RWPE2 (cell line): ENCODE measurements around the gene CHCHD6.

ENCODE experiments used
- ATAC-seq: fragments of 200-7000 bp; cut with Tn5 transposase; 3 replicates; pipeline ENCODE4 v1.9.1; 2021; ENCODE audit warnings: low read depth
- DNase-seq: peaks from one replicate; pipeline ENCODE4 v3.0.0-alpha.2; 2020; ENCODE audit warnings: low spot score
- H3K27ac ChIP-seq: fragments of 450-650 bp; 2 replicates; pipeline ENCODE4 v1.5.1; 2017; ENCODE audit warnings: mild to moderate bottlenecking; ENCODE audit not compliant: poor library complexity, severe bottlenecking
- H3K27me3 ChIP-seq: fragments of 250-450 bp; sonication (Bioruptor Pico); 2 replicates; pipeline ENCODE4 v1.5.1; 2021; ENCODE audit warnings: mild to moderate bottlenecking, moderate library complexity; ENCODE audit not compliant: insufficient read depth, poor library complexity, severe bottlenecking
- H3K36me3 ChIP-seq: fragments of 250-450 bp; sonication (Bioruptor Pico); 2 replicates; pipeline ENCODE4 v1.5.1; 2020; ENCODE audit warnings: low read depth, mild to moderate bottlenecking, moderate library complexity
- H3K4me1 ChIP-seq: fragments of 250-450 bp; sonication (Bioruptor Pico); 2 replicates; pipeline ENCODE4 v1.5.1; 2021; ENCODE audit warnings: mild to moderate bottlenecking, moderate library complexity; ENCODE audit not compliant: insufficient read depth, poor library complexity, severe bottlenecking
- H3K4me3 ChIP-seq: fragments of 250-450 bp; sonication (Bioruptor Pico); 2 replicates; pipeline ENCODE4 v1.5.1; 2021; ENCODE audit warnings: mild to moderate bottlenecking, moderate library complexity; ENCODE audit not compliant: severe bottlenecking
- H3K9me3 ChIP-seq: fragments of 250-450 bp; sonication (Bioruptor Pico); 2 replicates; pipeline ENCODE4 v1.5.1; 2021; ENCODE audit warnings: mild to moderate bottlenecking, moderate library complexity; ENCODE audit not compliant: severe bottlenecking
- TF ChIP-seq, protein P1 (sequence below): fragments of 450-650 bp; IDR thresholded peaks from one replicate; pipeline ENCODE4 v1.5.1; 2017; ENCODE audit warnings: mild to moderate bottlenecking, moderate library complexity; ENCODE audit not compliant: poor library complexity, severe bottlenecking

CHCHD6 gene

DNA sequence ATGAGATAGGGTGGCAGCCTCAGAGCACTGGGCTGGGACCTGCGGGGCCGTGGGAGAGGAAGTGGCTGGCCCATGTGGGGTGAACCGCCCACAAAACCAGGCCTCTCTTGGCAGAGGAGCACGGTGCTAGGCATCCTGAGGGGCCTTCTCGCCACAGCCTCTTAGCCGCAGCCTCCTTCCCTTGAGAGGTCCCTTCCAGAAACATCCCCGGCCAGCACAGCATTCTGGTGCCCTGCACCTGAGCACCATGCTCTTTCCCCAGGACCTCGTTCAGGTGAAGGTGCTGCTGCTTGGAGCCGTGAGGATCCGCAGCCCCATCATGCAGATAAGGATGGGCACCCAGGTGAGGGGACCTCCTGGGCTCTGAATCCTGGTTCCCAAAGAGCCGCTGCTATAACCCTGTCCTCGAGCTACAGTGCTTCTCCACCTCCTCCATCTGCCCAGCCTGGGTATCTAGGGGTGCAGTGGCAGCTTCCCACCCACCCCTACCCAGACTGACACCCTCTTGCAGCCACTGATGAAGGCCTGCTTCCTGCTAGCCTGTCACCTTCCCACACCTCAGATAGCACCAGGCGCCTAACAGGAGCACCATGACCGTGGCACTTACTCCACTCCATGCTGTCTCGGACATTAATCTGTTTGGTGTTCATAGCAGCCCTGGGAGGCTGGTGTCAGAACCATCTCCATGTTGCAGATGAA is 37.9 kb upstream of the CHCHD6 start:
- Histone ChIP-seq H3K4me1 (no peaks in the 10 kb centered on the region), H3K27ac (no peak overlapping the region), H3K27me3 (no peaks in the 10 kb centered on the region), H3K4me3 (no peak overlapping the region), H3K36me3 (no peaks in the 10 kb centered on the region), H3K9me3 (no peaks in the 10 kb centered on the region)
- ATAC-seq (no peak), DNase-seq (no peak)
- TF ChIP-seq, protein P1, sequence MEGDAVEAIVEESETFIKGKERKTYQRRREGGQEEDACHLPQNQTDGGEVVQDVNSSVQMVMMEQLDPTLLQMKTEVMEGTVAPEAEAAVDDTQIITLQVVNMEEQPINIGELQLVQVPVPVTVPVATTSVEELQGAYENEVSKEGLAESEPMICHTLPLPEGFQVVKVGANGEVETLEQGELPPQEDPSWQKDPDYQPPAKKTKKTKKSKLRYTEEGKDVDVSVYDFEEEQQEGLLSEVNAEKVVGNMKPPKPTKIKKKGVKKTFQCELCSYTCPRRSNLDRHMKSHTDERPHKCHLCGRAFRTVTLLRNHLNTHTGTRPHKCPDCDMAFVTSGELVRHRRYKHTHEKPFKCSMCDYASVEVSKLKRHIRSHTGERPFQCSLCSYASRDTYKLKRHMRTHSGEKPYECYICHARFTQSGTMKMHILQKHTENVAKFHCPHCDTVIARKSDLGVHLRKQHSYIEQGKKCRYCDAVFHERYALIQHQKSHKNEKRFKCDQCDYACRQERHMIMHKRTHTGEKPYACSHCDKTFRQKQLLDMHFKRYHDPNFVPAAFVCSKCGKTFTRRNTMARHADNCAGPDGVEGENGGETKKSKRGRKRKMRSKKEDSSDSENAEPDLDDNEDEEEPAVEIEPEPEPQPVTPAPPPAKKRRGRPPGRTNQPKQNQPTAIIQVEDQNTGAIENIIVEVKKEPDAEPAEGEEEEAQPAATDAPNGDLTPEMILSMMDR, result no peak

DNA sequence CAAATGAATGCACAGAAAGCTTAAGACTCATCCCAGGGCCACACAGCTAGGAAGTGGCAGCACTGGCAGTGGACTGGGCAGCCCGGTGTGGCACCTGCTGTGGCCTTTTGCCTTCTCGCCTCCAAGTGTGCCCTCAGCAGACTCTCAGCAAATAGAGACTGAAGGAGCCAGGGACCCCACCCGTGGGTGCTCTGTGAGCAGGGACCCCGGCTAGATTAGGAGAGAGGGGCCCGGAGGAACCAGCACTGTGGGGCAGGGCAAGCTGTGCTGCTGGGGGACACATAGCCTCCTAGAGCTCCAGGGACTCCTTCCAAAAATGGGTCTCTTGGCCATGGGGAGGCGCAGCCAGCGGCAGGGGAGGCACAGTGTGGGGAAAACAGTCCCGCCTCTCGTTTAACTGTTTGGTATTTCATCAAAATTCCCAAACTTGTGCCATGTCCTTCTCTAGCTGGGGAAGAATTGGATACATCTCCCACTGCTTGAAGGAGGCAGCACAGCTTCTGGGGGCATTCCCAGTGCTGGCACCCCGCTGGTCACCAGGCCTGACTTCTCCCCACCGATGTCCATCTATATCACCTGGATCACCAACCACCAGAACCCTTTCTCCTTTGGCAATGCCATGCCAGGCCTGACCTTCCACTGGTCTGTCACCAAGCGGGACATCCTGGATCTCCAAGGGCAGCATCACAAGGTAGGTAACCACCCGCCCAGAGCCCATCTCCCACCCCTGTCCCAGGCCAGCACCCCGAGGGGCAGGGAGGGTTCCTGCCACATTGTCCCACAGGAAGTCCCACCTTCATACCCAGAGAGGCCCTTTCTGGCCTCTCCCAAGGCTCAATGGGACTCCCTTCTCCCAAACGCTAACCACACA is 37.1 kb upstream of the CHCHD6 start:
- Histone ChIP-seq H3K4me1 (no peaks in the 10 kb centered on the region), H3K27ac (no peak overlapping the region), H3K27me3 (no peaks in the 10 kb centered on the region), H3K4me3 (no peak overlapping the region), H3K9me3 (no peaks in the 10 kb centered on the region), H3K36me3 (no peaks in the 10 kb centered on the region)
- DNase-seq (no peak), ATAC-seq (no peak)
- TF ChIP-seq, protein P1, result no peak

DNA sequence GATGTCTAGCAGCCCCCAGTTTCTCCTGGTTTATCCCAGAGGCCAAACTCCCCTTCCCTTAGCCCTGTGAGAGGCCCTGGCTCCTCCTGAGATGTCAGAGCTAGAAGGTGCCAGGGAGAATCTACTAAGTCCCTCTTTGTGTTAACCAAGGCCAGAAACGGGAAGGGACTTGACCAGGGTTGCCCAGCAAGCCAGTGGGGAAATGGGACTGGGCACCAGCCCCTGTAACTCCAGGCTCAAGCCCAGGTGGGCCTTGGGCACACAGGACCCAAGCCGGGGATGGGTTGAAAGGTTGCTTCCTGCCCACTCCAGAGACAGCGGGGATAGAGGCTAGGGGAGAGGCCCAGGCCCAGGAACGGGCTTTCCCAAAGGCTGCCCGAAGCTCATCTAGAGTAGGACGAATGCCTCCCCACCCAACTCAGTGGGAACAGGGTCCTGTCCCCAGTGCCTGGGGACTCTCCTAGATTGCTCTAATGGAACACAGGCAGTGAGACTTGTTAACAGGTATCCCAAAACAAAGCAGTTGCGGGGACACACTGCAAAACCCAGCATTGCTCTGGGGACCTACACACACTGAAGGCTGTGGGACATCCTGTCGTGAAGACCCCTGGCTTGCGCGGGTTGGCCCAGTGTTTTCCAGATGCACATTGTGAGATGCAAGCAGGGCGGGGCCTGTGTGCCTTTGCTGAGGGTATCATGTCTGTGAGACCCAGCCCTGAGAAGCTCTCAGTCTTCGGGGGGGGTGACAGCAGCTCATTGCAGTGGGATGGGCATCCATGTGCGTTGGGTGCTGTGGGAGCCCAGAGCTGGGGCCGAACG is 36.2 kb upstream of the CHCHD6 start:
- H3K4me3 ChIP-seq, result no peak overlapping the region
- H3K36me3 ChIP-seq, result no peaks in the 10 kb centered on the region
- no peak for ATAC-seq
- no peak overlapping the region for H3K27ac ChIP-seq
- no peaks in the 10 kb centered on the region for H3K27me3 ChIP-seq
- DNase-seq, result no peak
- TF ChIP-seq, protein P1, result no peak
- H3K4me1 ChIP-seq, result no peaks in the 10 kb centered on the region
- H3K9me3 ChIP-seq, result no peaks in the 10 kb centered on the region

DNA sequence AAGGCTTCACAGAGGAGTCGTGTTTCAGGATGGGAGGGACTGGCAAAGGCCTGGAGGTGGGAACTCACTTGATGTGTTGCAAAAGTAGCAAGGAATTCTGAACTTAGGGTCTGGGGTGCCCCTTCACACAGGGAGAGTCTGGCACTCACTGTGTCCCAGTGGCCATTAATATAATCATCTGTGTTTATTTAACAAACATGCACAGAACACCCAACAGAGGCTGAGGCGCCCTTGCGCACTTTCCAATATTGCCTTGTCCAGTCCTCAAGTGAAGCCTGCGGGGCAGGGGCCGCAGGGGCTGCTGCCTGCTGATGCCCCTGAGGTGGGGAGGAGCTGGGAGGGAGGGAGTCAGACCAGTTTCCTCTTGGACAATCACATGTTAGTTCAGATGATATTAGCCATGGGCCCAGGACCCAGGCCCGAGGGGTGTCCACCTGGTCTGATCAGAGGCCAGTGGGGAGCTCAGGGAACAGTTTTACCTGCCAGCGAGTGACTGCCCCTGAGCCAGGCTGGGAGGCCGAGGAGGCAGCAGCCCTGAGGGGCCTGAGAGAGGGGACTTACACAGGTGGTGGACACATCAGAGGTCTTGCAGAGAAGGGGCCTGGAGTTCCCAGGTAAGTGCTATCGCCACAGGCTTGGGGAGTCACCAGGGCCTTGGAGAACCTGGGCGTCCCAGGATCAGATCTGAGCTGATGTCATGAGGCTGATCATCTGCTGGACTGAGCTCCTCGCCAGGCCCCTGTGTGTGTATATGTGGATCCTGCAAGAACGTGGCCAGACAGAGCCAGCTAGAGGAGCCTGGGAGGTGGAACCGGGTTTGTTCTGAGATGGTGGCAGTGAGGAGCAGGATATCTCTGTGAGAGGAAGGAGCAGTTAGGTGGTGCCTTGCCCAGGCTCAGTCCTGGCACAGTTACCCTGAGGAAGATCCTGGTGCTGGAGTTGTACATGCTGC is 35.3 kb upstream of the CHCHD6 start:
- TF ChIP-seq, protein P1, result no peak
- H3K9me3 ChIP-seq, result no peaks in the 10 kb centered on the region
- no peak for DNase-seq
- no peak overlapping the region for H3K4me3 ChIP-seq
- H3K27ac ChIP-seq, result no peak overlapping the region
- no peak for ATAC-seq
- H3K36me3 ChIP-seq, result no peaks in the 10 kb centered on the region
- no peaks in the 10 kb centered on the region for H3K4me1 ChIP-seq
- H3K27me3 ChIP-seq, result no peaks in the 10 kb centered on the region
